Stimulated activated CD8-positive, alpha-beta memory T cell treated with anti-CD3 and anti-CD28 coated beads, Interleukin-15, amount 100 ng/mL, for 48 hours (primary cell): ENCODE results near the gene FAM193A.
A peak's percentile ranks its signal among the peaks of the same experiment; 100 is the strongest.
"Not testable (repeated sequence)": the region's sequence is repeated elsewhere in the genome, so short reads cannot be mapped to it uniquely, and the experiment has no call there.

Experiments
- DNase-seq, 2 donors: peaks; one replicate each; pipeline ENCODE4 v3.0.0-alpha.2; 2020; ENCODE audit warnings: low read depth in 2 of 2

FAM193A gene

GRCh38 chr4:2650276-2650675 lies 113.8 kb downstream of the FAM193A start:
- DNase-seq = no peak

DNA sequence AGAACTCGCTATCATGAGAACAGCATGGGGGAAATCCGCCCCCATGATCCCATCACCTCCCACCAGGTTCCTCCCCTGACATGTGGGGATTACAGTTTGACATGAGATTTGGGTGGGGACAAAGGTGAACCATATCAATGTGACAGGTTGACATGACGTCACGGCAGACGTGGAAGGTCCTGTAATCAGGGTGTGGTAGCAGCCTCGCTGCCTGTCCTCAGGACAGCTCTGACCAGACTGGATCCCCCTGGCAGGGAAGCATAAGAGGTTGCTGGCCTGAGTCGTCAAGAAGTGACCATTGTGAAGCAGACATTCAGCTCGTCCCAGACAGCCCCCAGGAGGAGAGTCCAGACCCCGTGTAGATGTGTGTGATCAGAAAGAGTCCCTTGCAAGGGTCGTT lies 115.1 kb downstream of the FAM193A start:
- DNase-seq = no peak

- no peak for DNase-seq
Measured at GRCh38 chr4:2651998-2652397, 115.6 kb downstream of the FAM193A start.

GRCh38 chr4:2652415-2653160 lies 116.1 kb downstream of the FAM193A start:
- DNase-seq = no peak

GRCh38 chr4:2660596-2661211 lies 124.3 kb downstream of the FAM193A start:
- DNase-seq = no peak

DNA sequence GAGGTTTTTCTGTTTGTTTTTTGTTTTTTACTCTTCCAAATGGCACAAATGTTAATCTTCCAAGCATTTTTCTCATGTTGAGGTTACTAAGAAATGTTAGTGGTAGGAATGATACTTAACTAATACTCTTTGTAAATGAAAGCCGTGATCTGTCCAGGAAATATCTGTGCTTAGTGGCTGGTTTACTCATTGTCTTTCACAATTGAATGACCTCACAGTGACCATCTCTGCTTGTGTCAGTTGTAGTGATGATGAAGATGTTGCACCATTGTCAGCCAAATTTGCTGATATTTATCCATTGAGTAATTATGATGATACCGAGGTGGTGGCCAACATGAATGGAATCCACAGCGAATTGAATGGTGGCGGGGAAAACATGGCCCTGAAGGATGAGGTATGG lies 126.2 kb downstream of the FAM193A start:
- no peak for DNase-seq

DNA sequence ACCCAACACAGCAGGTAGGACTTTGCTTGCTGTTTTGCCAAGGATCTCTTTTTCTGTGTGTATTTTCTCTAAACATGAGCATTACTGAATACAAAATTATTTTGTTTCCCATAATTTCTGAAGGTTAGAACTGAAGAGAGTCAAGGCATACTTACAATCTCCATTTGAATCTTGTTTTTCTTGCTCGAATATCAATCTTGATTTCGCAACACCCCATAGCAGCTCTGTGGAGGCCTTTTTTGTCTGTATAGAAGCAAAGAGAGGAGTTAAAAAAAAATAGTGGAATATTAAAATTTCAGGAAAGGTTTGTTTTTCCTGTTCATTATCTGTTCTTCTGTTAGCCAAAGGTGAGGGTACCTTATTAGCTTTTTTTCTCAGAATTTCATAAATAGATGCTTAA lies 126.8 kb downstream of the FAM193A start:
- DNase-seq = no peak

DNA sequence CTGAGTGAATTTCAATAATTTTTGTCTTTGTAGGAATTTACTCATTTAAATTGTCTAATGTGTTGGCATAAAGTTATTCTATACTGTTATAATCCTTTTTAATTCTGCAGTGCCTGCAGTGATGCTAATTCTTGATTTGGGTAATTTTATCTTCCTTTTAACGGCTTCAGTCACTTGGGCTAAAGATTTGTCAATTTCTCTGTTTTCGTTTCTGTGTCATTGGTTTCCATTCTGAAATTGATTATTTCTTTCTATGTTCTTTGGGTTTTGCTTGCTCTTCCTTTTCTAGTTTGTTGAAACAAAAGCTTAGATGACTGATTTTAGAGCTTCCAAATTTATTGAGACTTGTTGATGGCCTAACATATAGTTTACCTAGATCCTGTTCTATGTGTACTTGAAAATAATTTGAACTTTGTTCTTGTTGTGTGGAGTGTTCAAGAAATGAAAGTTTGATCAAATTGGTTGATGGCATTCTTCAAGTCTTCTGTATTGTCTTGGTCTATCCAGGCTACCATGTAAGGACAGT lies 130.3 kb downstream of the FAM193A start:
- DNase-seq = no peak

GRCh38 chr4:2667428-2667827 lies 131.0 kb downstream of the FAM193A start:
- DNase-seq = no peak

GRCh38 chr4:2671267-2671895 lies 134.9 kb downstream of the FAM193A start:
- DNase-seq = no peak

GRCh38 chr4:2672082-2672481 lies 135.6 kb downstream of the FAM193A start:
- no peak for DNase-seq

- no peak for DNase-seq
Measured at GRCh38 chr4:2672700-2673099, 136.3 kb downstream of the FAM193A start.

GRCh38 chr4:2673157-2673556 lies 136.7 kb downstream of the FAM193A start:
- no peak for DNase-seq

GRCh38 chr4:2679762-2680161 lies 143.3 kb downstream of the FAM193A start:
- not testable (repeated sequence) for DNase-seq

GRCh38 chr4:2684486-2684885 lies 148.0 kb downstream of the FAM193A start:
- no peak for DNase-seq

- no peak for DNase-seq
Measured at GRCh38 chr4:2685541-2685940, 149.1 kb downstream of the FAM193A start.

GRCh38 chr4:2686379-2687265 lies 150.2 kb downstream of the FAM193A start:
- DNase-seq = no peak

DNA sequence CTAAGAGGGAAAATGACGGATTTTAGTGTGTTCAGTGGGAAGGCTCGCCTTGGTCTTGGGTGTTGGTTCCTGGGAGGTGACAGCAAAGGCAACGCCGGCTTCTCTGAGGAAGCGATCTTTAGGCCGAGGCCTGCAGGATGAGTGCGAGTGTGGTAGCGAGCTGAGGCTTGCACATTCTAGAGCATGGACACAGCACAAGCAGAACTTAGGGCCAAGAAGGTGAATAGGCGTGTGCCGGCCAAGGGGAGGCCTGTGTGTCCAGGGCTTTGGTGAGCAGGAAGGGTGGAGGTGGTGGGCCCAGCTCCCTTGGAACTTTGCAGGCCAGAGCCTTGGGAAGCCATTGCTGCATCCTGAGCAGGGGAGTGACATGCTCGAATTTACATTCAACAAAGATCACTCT lies 151.8 kb downstream of the FAM193A start:
- DNase-seq = no peak

DNA sequence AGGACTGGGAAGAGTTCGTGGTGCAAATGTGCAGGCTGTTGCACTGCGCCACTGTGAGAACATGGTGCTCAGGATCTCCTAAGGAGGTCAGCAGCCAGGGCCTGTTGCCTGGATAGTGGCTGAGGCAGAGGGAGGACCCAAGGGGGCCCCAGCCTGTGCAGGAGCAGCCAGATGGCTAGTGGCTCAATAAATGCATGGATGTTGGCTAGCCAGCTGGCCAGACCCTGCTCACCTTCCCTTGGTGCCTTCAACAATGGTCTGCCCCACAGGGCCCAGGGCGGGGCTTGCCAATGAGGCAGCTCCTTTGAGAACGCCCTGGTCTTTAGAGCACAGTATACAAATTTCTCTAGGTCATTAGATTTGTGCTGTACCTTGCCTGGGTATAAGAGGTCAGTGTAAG lies 152.2 kb downstream of the FAM193A start:
- no peak for DNase-seq

DNA sequence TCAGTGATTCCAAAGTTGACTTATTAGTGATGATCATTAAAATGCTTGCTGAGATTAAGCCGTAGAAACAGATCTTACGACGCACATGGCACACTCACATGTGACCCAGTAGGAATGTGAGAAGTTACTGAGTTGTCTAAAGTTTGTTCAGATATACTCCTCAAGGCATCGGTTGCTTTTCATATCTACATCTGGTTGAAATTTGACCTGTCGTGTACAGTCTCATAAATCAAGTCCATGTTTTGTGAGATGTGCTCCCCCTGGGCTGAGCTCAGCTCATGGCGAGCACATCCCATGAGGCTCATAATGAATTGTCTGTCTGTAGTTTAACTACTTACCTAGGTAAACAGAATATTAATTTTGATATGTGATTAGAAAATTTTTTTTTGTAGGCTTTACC lies 152.7 kb downstream of the FAM193A start:
- no peak for DNase-seq

- peak; percentile 44 to 56 for DNase-seq
Measured at GRCh38 chr4:2689825-2690700, 153.6 kb downstream of the FAM193A start.
